ENCODE results near the gene CPNE2.
"Not testable (repeated sequence)": the region's sequence is repeated elsewhere in the genome, so short reads cannot be mapped to it uniquely, and the experiment has no call there.

The CPNE2 gene

DNA sequence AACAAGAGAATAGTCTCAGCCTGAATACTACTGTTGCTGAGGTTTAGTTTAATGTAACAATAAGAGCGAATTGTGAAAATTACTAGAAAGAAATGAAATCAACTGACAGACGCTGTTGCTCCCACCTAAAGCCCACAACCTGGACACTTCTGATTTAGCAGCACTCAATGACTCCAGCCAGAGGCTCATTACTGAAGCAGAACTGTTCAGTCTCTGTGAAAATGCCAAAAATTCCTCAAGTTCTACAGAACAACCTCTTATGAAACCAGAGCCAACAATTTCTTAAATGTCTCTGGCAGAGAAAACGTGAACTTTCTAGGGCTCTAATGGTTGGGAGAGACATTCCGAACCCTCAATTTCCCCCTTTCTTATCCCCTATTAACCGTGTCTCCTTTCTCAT, 83.5 kb downstream of the CPNE2 start:
- FAIRE-seq, result no peak

DNA sequence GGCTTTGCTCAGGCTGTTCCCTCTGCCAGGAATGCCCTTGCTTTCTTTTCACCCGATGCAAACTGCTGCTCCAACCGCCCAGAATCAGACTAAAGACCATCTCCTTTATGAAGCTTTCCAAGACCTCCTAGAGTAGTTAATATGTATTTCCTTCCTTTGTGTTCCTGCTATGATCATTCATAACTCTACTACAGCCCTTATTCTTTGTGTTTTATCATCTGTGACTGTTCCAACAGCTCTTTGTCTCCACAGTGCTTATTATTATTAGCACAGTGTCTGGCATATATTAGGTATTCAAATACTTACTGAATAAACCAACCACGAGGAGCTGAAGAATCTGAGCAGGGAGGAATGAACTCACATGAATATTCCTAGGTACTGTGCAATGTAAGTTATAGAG, 85.8 kb downstream of the CPNE2 start:
- FAIRE-seq, result no peak

DNA sequence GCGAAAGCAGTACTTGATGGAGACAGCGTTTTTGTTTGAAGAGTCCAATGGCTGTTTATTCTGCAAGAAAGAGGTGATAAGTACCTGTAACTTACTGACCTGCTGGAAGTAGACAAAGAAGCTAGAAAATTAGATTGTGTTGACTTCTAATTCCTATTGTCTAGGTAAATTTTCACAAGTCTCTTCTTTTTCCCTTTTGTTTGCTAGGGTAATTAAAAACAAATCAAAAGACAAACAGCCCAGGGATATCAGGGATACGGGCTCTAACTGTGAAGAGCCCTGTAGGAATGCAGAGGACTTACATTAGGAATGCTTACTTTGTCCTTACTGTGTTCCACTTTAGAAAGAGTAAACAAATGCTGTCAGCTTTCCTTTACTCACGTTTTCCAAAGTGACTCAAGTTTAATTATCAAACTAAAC, 86.4 kb downstream of the CPNE2 start:
- FAIRE-seq, result no peak

DNA sequence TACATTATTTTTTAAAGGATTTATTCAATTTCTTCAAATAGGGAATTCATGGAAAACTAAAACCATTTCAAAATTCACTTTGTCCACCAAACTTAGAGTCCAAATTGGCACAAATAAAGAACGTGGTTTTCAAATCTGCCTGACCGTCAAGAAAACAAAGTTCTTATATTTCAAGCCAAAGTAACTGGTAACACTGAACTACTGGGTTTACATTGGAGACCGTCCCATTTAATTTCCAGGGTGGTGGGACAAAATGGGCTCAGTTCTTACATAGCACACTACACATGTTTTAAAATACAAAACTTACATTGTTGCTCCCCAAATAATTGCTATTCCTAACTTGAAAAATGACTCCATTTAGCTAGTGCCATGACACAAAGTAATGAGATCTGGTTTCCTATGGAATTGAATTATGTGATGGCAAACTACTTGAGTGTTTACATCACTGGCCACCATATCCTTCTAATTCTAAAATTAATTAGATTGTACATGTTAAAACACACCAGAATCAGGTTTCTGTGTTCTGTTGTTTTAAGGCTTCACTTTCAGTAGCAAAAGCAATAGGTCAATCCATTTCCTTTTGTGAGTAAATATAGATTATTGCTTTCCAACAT, 86.9 kb downstream of the CPNE2 start:
- no peak for FAIRE-seq

DNA sequence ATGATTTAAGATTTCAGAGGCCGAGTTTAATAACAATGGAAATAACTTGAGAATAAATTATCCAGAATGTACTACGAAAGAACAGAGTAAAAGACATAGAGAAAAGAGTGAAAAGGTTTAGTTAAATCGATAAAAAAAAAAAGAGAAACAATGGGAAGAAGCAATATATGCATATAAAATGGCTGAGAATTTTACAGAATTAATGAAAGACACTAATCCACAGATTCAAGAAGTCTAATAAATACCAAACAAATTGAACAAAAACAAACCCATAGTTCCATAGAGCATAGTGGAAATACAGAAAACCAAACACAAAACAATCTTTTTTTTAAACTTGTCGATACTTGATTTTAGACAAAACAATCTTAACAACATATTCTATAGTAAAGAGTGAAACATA, 91.7 kb downstream of the CPNE2 start:
- no peak for FAIRE-seq

DNA sequence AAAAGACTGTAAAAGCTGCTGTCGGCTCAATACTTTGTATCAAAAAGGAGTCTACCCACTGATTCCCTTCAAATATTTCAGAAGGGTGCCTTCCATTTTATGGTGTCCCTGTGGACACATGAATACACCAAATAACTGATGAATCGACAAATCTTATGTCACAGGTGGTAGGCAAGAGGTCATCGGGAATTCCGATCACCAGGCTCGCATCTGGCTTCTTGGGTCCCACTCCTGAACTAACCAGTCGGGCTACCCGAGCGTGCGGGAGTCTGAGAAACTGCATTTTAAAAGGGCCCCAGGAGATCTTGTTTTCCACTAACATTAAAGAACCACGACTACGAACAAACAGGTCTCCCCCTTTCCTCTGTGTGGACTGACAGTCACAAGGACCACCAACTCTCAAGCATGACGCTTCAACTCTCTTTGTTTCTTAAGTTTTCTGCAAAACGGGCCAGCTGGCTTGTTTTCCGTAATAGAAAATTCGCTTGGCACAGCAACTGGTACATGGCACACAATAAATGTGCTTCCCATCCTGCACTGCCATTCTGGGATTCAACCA, 92.6 kb downstream of the CPNE2 start:
- no peak for FAIRE-seq

DNA sequence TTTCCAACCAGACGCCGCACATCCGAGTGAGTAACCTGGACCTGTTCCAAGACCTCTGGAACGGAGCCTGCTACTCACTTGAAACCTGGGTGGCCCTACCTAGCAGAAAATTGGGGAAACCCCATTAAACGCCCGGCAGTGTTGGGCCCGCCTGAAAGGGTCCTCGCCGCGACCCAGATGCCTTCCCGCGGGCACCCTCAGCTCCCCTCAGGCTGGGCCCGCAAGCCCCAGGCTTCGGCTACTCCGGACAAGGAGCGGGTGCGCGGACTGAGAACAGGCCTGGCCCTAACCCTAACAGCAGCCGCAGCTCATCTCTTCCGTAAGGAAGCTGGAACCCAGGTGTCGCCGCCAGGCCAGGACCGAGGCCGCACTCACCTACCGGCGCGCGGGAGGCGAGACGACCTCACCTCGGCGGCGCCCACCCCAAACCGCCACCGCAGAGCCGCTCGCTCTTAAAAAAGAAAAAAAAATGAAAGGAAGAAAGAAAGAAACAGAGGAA, 93.1 kb downstream of the CPNE2 start:
- FAIRE-seq, result no peak

DNA sequence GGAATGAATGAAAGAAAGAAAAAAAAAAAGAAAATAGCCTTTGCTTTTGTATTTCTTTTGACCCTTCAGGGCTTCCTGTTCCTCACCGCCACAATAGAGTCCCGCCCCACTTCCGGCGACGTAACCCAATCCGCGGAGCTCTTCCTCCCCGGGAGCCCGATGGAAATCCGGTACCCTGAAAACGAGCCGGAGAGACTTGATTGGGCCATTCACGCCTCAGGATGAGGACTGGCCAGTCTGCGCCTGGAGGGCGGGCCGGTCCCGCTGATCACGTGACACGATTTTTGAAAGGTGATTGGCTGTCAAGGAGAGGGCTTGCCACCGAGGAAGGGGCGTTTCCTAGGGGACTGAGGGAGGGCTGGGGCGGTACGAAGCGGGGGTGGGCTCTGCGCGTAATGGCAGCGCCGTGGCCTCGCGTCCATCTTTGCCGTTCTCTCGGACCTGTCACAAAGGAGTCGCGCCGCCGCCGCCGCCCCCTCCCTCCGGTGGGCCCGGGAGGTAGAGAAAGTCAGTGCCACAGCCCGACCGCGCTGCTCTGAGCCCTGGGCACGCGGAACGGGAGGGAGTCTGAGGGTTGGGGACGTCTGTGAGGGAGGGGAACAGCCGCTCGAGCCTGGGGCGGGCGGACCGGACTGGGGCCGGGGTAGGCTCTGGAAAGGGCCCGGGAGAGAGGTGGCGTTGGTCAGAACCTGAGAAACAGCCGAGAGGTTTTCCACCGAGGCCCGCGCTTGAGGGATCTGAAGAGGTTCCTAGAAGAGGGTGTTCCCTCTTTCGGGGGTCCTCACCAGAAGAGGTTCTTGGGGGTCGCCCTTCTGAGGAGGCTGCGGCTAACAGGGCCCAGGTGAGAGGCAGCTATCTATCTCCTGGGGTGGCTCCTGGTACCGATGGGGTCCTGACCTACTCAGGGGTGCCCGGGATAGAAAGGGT, 93.8 kb downstream of the CPNE2 start, which contains the start of the genes PSME3IP1 and RSPRY1:
Gene PSME3IP1, minus strand, starts transcription at position 95 of the 927 bp plus-strand sequence. CDS start 12,185 bp downstream, outside the sequence.
Gene RSPRY1, plus strand, starts transcription at position 385 of the 927 bp plus-strand sequence. CDS start 18,330 bp downstream, outside the sequence.
- FAIRE-seq, result peak; percentile 99

DNA sequence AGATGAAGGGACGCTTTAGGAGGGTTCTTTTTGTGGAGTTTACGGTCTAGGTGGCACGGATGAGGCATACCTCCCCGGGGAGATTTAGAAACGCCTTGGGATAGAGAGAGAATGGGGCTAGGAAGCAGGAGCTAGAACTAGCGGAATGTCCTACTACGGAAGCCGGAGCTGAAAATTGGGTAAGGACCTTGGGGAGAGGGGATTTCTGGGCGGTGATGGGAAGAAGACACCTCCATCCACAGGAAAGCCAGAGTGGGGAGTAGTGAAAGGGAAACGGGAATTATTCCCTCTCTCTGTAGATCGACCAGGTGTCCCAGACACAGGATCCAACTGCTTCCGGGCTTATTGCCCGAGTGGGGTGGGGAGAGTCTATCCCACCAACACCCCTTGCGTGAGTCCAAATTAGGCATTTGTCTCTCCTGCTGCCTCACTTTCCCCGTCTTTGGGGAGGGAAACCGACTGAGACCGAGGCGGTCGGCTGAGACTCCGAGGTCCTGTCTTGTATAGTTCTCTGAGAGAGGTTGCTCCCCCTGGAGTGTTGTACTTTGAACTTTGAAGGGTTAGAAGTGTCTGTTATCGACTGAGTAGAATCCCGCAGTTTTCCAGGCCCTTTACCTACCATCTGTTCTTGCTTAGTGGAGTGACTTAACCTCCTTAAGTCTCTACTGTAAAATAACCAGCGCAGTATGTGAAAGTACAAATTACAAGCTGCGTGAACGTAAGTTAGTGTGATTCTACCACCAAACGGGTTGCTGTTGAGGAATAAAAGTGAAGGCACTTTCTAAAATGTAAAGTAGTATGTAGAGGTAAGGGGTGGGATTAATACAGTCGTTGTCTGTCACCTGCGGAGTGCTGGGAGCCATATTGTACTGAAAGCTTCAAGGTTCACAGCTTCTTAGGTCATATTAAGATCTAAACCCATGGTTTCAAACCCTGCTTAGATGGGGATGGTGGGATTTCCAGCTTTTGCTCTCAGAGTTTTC, 94.8 kb downstream of the CPNE2 start:
- no peak for FAIRE-seq

DNA sequence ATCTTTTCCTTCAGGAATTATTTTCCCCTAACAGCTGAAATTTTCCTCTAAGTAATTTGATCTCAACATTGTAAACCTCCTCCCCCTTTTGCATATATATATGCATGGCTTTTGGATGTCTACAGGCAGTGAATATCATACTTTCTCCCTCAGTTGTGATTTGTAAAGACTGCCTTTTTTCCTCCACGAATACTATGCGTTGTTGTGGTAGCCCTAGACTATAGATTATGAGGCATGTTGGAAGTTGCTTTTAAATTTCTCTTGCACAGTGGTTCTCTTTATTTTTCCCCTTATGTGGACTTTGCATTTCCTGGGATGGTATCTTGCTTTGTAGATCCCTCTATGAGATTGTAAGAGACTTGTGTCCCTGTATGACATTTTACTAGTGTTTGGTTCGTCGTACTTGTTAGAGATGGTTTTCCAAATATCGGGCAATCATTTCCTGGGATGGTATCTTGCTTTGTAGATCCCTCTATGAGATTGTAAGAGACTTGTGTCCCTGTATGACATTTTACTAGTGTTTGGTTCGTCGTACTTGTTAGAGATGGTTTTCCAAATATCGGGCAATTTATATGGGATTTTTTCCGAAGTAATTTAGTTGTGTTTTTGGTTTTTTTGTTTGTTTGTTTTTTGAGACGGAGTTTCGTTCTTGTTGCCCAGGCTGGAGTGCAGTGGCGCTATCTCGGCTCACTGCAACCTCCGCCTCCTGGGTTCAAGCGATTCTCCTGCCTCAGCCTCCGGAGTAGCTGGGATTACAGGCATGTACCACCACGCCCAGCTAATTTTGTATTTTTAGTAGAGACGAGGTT, 95.7 kb downstream of the CPNE2 start:
- not testable (repeated sequence) for FAIRE-seq

DNA sequence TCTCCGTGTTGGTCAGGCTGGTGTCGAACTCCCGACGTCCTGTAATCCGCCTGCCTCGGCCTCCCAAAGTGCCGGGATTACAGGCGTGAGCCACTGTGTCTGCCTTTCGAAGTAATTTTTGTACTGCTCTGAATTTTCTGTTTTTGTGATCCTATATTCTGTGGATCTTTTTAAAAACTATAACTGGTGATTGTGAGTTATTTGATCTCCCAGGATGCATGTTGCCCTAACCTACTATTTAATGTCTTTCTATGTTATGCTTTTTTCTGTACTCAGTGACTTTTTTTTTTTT, 96.3 kb downstream of the CPNE2 start:
- no peak for FAIRE-seq

DNA sequence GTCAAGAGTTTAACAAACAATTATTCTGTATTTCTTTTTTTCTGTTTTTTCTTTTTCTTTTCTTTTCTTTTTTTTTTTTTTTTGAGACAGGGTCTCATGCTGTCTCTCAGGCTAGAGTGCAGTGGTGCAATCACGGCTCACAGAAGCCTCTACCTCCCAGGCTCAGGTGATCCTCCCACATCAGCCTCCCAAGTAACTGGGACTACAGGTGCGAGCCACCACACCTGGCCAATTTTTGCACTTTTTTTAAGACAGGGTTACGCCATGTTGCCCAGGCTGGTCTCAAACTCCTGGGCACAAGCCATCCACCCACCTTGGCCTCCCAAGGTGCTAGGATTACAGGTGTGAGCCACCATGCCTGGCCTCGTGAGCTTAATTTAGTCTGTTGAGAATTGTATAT, 97.1 kb downstream of the CPNE2 start:
- not testable (repeated sequence) for FAIRE-seq

DNA sequence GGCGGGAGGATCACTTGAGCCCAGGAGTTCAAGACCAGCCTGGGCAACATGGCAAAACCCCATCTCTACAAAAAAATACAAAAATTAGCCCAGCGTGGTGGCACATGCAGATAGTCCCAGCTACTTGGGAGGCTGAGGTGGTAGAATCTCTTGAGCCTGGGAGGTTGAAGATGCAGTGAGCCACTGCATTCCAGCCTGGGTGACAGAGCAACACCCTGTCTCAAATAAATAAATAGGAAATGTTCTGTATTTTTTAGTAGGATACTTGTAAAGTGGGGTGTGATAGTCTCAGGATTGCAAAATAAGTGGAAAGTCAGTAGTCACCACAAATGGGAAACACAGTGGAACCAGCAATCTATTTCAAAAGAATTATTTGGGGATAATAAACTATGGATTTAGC, 97.8 kb downstream of the CPNE2 start:
- FAIRE-seq, result no peak

DNA sequence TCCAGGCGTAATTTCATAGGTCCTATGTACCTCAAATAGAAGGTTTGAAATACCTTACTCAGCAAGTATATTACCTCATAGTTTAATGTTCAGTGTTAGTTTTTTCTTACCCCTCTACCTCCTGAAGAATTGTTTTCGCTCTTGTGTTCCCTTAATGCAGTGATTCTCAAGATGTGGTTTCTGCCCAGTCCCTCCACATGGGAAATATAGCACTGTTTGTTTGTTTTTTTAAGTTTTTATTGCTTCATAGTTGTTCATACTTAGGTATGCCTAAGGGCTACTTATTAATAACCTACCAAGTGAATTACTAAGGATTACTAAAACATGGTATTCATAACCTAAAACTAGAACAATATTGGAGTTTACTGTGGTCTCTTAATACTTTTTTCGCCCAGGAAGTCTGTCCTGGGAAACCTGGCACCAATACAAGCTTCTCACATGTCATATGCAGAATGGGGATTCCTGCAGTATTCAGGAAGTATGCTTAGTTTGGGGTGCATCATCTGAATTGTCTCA, 98.7 kb downstream of the CPNE2 start:
- no peak for FAIRE-seq

DNA sequence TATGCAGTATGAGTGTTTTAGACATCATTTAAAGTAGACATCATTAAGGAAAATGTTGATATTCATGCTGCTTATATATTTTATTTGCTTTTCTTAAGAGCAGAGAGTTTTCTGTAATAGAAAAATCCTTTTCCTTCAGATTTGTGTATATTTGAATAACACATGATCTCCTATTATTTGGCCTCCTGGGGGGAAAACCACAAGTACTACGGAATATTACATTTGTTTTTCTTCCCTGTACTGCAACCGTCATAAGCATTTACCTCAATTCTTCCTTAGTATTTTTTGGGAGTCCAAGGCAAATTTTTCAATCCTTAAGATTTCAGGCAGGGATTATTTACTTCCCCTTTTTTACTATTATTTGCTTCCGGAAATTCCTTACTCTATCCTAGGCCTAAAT, 99.8 kb downstream of the CPNE2 start:
- FAIRE-seq, result no peak

DNA sequence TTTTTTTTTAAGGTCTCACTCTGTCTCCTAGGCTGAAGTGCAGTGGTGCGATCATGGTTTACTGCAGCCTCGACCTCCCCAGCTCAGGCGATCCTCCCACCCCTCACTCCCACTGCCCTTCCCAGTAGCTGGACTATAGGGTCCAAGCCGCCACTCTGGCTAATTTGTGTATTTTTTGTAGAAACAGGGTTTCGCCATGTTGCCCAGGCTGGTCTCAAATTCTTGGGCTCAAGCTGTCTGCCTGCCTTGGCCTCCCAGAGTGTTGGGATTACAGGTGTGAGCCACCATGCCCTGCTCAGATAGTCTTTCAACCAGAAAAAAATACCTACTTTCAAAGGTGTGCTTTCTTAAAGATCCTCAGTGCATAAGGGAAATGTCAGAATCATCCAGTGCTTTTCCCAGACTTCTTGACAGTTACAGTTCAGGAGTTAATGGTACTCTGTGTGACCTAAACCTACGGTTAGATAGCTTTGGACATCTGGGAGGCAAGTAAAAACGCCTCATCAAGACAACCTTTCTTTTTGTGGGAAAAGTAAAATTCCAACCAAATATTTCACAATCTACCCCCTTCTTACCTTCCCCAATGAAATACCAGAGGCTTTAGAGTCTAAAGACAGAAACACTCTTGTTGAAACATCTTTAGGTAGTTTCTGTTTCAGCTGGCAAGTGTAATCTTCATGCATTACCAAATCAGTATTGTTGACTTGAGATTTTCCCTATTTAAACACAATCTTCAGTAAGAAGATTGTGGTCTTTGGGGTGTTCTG, 100.5 kb downstream of the CPNE2 start:
- FAIRE-seq, result no peak

DNA sequence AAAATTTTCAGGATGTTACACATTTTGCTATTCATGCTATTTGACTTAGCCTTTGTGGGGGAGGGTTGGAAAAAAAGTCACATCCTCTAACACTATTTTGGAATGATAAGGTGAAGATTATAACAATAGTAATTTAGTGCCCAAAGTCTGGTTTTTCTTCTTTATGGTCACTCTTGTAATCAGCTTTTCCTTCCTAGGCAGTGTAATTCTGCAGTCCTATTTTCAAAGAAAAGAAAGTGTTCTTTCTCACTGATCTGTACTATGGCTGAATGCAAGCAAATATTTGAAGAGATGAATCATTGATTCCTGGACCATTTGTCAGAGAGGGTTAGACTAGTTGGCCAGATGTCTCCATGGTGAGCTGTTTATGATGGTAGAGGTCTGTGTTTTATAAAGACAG, 102.1 kb downstream of the CPNE2 start:
- peak; percentile 66 for FAIRE-seq

DNA sequence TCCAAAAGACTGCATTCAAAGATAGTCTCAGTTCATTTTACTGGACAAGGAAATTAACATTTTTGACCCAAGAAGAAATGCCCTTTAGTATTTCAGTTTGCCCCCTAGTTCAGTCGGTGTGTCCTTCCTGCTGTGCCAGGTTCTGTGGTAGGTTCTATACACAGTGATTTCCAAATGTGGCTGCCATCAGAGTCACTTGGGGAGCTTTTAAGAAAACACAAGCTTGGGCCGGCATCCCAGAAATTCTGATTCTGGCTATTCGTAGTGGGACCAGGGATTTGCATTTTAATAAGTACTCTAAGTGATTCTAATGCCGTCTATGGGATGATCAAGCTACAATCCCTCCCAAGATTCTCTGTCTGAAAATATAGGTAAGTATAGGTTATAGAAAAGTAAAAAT, 103.9 kb downstream of the CPNE2 start:
- FAIRE-seq, result no peak

DNA sequence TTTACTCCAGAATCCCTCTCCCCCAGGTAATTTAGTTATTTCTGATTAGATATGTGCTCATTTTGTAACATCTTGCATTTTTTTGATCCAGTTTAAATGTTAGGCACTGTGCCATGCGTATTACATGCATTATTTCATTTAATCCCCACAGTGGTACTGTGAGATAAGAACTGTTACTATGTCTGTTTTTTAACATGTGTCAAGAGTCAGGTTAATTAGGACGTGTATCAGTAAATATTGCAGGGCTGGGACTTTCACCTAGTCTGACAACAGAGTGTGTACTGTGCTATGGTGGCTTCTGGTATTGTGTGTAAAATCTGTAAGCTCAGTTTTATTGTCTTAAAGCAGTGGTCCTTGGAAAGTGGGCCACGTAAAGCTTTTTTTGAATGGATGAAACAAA, 104.4 kb downstream of the CPNE2 start:
- FAIRE-seq, result no peak
